LoVo (cell line): ENCODE measurements around the gene CLCNKB.
A peak's percentile ranks its signal among the peaks of the same experiment; 100 is the strongest.

Experiments used
- DNase-seq: peaks from one replicate; pipeline ENCODE4 v3.0.0-alpha.2; 2016; ENCODE audit warnings: low spot score

CLCNKB gene

DNA sequence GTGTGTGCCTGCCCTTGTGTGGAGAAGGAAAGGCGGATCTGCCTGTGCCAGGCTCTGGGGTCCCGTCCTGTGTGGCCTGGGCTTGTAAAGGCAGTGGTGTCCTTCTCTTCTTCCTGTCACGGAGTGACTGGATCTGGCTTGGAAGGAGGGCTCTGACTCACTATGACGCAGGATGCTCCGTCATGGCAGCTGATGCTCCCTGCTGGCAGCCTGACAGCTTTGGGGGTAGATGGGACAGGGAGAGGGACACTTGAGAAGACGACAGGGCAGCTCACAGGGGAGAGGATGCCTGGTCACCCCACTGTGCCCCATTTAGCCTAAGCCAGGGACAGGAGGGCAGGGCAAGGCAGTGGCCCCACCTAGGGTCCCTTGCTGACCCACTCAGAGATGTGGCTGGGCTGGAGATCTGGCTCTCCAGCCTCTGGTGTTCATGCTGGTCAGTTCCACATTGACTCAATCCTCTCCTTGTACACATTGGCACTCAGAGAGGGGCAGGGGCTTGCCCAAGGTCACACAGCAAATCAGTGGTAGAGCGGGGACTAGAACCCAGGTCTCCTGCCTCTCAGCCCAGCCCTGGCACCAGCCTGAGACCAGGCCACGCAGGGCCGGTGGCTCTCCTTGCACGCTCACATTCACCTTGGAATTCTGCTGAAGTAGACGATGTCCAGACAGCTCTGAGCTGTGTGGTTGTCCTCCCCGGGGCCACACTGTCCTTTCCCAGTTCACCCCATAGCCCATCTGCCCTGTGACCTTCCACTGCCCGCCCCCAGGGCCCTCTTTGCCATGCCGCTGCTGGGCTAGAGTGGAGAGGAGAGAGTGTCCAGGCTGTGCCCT, 32.7 kb downstream of the CLCNKB start:
- DNase-seq, result no peak

- DNase-seq, result no peak
Observed at GRCh38 chr1:16076865-16077238, 33.3 kb downstream of the CLCNKB start.

DNA sequence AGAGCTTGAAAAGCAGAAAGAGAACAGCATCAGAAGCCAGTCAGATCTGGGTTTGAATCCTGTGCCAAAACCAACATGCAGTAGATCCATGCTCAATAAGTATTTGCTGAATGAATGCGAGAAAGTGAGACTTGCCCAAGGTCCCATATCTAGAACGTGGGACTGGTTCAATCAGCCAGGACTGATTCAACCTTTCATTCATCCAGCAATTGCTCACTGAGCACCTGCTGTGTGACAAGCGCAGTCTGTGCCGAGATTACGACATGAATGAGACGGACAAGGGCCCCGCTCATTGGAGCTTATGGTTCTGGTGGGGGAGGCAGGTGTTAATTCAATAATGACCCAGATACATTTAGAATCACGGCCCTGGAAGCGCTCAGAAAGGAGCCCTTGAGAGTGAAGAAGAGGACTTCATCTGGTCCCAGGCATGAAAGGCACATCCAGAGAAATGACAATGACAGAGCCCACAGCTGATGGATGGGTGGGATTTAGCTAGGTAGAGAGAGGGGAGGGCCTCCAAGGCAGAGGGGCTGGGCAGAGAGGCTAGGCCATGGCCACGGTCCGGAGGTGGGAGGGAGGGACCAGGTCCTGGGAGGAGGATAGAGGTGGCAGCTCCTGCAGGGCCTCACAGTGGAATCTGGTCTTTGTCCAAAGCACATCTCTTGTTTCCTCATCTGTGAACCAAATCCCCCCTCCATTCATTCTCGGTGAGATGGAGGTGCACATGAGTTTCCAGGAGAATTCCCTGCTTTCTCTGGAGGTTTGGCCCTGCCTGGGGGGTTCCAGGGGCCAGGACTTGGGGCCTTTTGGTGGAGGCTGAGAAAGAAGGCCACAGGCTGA, 34.0 kb downstream of the CLCNKB start:
- DNase-seq, result no peak

DNA sequence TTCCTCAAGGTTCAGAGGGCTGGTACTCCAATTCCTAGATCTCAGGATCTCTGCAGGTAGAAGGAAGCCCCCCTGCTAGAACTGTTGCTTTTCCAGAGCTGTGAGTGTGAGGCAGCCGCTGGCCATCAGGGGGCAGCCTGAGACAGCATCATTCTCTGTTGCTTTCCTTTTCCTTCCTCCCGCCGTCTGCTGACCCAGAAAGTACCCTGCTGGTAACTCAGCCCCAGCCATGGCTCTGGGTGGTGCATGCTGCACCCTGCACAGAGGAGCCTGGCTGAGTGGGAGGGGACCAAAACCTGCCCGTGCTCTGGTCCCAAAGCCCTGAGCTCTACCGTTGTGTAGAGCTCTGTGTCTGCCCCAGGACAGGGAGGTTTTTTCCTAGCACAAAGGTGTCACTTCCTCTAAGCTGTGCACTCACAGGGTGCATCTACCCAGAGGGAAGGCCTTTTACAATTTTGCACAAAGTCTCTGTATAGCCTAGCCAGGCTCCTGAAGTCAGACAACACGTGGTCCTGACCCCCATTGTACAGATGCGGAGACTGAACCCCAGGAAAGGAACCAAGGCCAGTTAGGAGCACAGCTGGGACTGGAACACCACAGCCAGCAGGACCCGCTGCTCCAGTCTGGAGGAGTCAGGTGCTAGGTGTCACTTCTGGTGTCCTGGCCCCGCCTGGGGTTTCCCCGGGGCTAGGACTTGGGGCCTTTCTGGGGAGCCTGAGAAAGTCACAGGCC, 35.5 kb downstream of the CLCNKB start:
- DNase-seq, result peak; percentile 73

DNA sequence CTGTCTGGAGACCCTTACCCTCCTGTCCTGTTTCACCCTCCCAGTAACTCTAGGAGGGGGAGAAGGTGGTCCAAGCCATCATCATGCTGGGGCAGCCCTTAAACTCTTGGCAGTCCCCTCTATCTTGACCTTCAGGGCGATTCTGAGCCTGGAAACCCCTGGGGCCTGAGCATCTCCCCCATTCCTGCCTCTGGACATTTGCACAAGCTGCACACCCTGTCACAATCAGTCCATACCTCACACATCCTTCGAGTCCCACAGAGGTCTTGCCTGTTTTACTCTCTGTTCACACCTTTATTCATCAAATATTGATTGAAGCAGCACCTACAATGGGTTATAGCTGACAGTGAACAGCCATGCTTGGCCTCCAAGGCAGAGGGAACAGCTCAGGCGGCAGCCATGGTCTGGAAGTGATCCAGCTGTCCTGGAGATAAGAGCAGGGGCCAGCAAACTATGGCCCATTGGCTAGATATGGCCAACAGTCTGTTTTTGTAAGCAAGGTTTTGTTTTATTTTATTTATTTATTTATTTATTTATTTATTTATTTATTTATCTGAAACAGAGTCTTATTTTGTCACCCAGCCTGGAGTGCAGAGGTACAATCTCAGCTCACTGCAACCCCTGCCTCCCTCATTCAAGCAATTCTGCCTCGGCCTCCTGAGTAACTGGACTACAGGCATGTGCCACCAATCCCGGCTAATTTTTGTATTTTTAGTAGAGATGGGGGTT, 37.0 kb downstream of the CLCNKB start:
- DNase-seq, result no peak

DNA sequence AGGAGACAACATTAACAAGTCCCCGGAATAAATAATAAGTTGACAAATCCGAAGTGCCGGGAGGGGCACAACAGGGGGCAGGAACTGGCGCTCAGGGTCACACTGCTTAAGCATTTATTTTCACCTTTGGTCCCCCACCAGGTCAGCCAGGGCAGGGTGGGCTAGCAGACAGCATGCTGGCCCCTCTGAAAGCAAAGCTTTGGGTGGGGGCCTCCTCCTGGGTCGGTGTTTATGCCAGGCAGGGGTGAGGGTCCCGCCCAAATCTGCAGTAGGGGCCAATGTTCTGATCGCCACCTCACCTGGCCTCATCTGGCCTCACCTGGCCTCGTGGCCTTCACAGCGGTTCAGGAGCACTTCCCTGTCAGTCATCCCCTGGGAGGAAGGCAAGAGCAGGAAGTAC, 38.1 kb downstream of the CLCNKB start:
- DNase-seq, result no peak

DNA sequence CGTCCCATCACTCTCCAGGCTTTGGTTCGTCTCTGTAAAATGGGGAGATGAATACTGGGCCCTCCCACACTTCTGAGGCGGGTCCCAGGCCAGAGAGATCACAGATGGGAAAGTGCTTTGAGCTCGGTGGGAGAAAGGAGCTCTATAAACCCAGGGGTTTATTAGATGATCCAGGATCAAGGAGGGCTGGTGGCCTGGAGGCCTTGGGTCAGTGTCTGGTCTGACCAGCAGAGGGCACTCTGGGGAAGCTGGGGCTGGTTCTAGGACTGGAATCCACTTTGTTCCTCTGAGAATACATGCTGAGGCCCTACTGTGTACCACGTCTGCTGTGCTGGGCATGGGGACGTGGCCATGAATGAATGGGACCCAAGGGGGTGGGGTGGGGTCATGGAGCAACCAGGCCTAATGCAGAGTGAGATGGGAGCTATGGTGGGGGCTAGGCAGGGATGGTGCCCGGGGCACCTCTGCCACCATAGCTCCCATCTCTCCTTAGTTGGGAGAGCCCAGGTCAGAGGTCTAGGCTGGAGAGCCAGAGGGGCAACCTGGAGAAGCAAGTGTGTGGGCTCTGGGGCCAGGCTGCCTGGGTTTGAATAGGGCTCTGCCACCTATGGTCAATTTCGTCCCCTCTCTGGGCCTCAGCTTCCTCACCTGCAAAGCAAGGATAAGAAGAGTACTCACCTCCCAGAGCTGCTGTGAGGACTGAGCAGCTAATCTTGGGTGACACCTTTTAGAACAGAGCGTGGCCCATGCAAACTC, 38.9 kb downstream of the CLCNKB start:
- peak; percentile 62 for DNase-seq

DNA sequence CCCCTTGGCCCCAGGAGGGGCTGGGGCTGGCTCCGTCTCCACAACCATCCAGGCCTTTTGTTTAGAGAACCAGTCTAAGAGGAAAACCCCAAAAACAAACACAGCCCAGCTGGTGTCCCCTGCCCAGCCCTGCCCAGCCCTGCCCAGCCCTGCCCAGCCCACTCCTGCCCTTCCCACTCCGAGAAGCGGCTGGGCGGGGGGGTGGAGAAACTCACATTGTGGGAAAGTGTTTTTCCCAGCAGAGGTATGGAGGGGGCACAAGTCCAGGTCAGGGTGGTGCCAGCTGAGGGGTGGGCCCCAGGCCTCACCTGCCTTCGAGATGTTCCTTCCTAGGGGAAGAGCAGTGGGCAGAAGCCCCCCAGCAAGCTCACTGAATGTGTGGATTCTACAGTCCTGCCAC, 39.9 kb downstream of the CLCNKB start:
- no peak for DNase-seq

DNA sequence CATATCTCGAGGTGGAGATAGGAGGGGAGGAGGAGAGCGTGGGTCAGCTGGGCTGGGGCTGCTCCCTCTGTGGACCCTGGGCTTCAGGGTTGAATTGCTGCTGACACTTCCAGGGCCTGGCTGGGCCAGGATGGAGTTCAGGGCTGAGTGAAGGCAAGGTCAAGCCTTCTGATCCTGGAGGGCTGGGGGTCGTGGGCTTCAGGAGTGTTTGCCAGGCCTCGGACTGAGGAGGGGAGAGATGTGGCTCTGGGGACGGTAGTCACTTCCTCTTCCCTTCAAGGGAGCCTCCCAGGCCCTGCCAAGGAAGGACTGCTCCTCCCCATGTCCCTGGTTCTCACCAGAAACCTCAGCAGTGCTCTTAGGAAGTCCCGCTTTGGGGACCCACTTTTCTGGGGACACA, 41.9 kb downstream of the CLCNKB start:
- no peak for DNase-seq

- DNase-seq, result no peak
Observed at GRCh38 chr1:16087733-16088132, 44.2 kb downstream of the CLCNKB start.

DNA sequence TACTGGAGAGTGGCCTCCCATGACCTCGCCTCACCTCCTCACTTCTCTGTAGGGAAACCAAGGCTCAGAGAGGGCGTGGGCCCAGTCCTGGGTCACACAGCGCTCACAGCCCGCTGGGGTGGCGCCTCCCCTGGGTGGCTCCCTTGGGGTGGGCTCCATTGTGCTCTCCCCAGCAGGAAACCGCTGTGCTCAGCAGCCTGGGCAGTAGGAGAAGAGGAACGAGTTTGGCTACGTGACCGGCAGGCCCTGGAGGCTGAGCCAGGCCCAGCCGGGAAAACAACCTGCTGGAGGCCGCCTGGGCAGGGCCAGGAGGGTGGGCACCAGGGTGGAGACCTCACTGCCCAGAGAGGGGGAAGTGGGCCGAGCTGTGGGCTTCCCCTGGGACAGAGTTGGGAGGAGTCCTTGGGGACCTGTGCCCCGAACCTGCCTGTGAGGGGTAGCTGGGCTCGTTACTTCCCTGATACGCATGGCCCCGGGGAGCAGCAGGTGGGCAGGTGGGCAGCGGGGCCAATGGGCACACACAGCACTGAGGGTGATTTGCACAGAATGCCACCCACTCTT, 44.8 kb downstream of the CLCNKB start:
- no peak for DNase-seq

DNA sequence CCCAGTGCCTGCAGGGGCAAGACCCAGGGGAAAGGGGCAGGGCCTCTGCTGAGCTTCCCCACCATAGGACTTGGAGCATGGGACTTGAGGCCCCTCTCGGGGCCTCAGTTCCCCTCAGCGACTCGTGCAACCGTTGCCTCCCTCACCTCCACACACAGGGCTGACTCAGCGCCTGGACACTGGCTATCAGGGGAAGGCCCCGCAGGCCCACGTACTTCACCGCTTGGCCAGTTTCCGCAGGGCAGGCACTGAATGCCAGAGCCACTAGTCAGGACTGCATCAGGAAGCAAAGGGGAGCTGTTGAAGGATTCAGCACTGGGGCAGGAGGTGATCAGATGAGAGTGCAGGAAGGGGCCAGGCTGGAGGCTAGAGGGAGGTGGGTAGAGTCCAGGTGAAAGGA, 45.4 kb downstream of the CLCNKB start:
- no peak for DNase-seq

DNA sequence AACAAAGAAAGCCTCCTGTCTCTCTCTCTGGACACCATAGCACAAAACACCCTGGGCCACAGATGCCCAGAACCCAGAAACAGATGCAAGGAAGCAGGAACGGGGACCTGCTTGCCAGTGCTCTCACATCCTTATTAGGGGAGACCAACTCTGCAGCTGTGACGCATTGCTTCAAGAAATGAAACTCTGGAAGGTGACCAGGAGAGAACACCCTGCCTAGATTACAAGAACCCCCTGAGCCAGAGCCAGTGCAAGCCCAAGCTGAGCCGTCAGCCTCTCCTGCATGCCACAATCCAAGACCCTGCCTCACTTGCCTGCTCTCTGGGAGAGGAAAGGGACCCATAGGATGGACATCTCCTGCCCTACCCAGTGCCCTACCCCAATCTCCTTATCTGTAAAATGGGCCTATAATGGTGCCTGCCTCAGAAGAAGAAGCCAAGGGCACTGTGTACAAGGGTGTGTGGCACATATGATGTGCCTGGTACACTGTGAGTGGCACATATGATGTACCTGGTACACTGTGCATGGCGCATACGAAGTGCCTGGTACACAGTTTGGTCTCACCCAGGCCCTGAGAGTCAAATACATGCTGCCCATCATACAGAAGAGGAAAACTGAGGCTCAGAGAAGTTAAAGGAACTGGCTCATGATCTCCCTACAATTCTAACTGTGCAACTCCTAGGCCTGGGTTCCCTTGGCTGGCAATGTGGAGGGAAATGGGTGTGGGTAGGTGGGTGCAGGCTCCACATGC, 46.7 kb downstream of the CLCNKB start:
- DNase-seq, result no peak

GRCh38 chr1:16091296-16091695, 47.7 kb downstream of the CLCNKB start:
- DNase-seq, result peak; percentile 26

- no peak for DNase-seq
Observed at GRCh38 chr1:16092097-16092922, 48.7 kb downstream of the CLCNKB start.

- no peak for DNase-seq
Observed at GRCh38 chr1:16092923-16093511, 49.4 kb downstream of the CLCNKB start.

GRCh38 chr1:16093611-16094010, 50.0 kb downstream of the CLCNKB start:
- no peak for DNase-seq

DNA sequence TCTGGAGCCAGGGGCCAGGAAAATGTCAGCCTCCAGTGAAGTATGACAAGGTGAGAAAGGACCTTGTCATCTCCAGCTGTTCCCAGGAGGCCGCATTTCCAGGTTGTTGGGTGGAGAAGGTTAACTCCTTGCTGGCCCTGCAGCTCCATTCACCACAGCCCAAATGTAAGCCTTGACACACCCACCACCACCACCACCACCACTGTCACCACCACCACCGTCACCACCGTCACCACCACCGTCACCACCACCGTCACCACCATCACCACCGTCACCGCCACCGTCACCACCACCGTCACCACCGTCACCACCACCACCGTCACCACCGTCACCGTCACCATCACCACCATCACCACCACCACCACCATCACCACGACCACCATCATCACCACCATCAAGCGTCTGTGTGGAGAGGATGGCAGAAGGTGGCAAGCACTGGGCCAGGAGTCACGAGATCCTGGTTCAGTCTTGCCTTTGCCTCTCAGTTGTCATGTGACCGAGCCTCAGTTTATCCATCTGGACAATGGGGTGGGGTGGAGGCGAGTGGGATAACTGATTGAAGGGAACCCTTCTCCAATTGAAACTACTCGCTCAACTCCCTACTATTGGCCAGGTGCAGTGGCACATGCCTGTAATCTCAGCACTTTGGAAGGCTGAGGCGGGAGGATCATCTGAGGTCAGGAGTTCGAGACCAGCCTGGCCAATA, 51.0 kb downstream of the CLCNKB start:
- DNase-seq, result no peak
